Gastrocnemius medialis (tissue), 4 donors: ENCODE data around the gene GNAS-AS1. TPM values are rescaled to one million over a fixed set of nuclear protein-coding genes. Genes with fewer than 3 reads are reported as not detected.

Source experiments
- ATAC-seq, 2 donors: fragments of 150-250 bp; one replicate each; pipeline ENCODE4 v1.9.1; 2016
- DNase-seq, 2 donors: peaks; one replicate each; pipeline ENCODE4 v3.0.0-alpha.2; 2019
- H3K27ac ChIP-seq, 4 donors: fragments of 200-600 bp; sonication (generic); 1 replicate in 1 of 4; 2 replicates in 3 of 4; pipeline ENCODE4 v1.5.1; 2016 to 2018; ENCODE audit warnings: mild to moderate bottlenecking in 2 of 4, moderate library complexity in 1 of 4
- H3K27me3 ChIP-seq, 3 donors: fragments of 200-600 bp; sonication (generic) in 2 of 3; 1 replicate in 1 of 3; 2 replicates in 2 of 3; pipeline versions ENCODE4 v1.5.1 to v1.6.0; 2016 to 2019; ENCODE audit warnings: mild to moderate bottlenecking in 1 of 3, moderate library complexity in 1 of 3
- H3K36me3 ChIP-seq, 2 donors: fragments of 200-600 bp; sonication (generic) in 1 of 2; one replicate each; pipeline ENCODE4 v1.5.1; 2017 to 2018
- H3K4me1 ChIP-seq, 2 donors: fragments of 200-600 bp; sonication (generic) in 1 of 2; one replicate each; pipeline ENCODE4 v1.5.1; 2016 to 2017; ENCODE audit warnings: mild to moderate bottlenecking in 2 of 2
- H3K4me3 ChIP-seq, 4 donors: fragments of 200-600 bp; sonication (generic) in 3 of 4; 1 replicate in 1 of 4; 2 replicates in 3 of 4; pipeline ENCODE4 v1.5.1; 2016 to 2019; ENCODE audit warnings: mild to moderate bottlenecking in 2 of 4
- H3K9me3 ChIP-seq, 3 donors: fragments of 200-600 bp; sonication (generic) in 2 of 3; 1 replicate in 1 of 3; 2 replicates in 2 of 3; pipeline ENCODE4 v1.5.1; 2016 to 2019
- POLR2A ChIP-seq, 2 donors: fragments of 450-650 bp; IDR thresholded peaks; one replicate each; pipeline ENCODE4 v1.6.1; 2017; ENCODE audit warnings: antibody characterized with exemption in 2 of 2, mild to moderate bottlenecking in 2 of 2, moderate library complexity in 2 of 2
- in situ Hi-C, 4 donors: fragments of 200-750 bp; cut with MboI; loops; one replicate each; pipeline versions ENCODE4 v1.15.0 to v1.8.0; 2017; ENCODE audit warnings: low sequenced_read_pairs in 4 of 4
- intact Hi-C: fragments of 100-400 bp; cut with DNase I; formaldehyde crosslinking; loops from one replicate; pipeline ENCODE4 v1.15.1; 2023; ENCODE audit warnings: low total_unique reads
- total RNA-seq, 4 donors: library from RNA; depleted of rRNA; stranded (reverse); fragments of >200 nt; gene quantifications; one replicate each; pipeline versions ENCODE4 v1.1.0 to v1.2.3, GENCODE V29; 2016
- TF ChIP-seq, protein P1 (sequence below), 5 experiments: fragments of 450-650 bp in 3 of 5; fragments of 200-600 bp in 2 of 5; sonication (generic) in 2 of 5; IDR thresholded peaks in 4 of 5; conservative IDR thresholded peaks in 1 of 5; 1 replicate in 4 of 5; 2 replicates in 1 of 5; pipeline ENCODE4 v1.5.1; 2016 to 2019; ENCODE audit warnings: antibody characterized with exemption in 5 of 5, mild to moderate bottlenecking in 3 of 5, moderate library complexity in 3 of 5

GNAS-AS1 gene
- total RNA-seq, 4 donors from 2014 or later = not detected

DNA sequence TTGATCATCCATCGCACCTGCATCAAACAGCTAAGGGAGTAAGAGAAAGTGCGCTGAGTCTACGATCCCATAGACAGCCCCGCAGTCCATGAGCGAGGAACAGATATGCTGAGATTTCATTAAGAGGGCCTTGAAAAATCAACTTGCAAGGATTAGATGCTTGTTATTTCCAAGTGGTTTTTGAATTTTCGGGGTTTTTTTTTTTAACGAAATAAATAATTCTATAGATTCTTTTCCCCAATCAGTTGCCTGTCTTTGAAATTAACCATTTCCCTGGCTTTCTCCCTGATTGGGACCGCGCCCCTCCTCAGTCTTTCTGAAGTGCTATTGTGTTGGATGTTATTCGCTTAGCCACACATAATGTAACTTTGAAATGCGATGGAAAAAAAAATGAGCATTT, 48.6 kb downstream of the GNAS-AS1 start:
- in situ Hi-C loops = no loop called here
- Histone ChIP-seq H3K27me3 (peaks cover 0 to 4% (median 0%) of the 10 kb centered on the region in 3 donors), H3K36me3 (no peaks in the 10 kb centered on the region), H3K27ac (no peak overlapping the region), H3K9me3 (no peaks in the 10 kb centered on the region), H3K4me1 (no peaks in the 10 kb centered on the region), H3K4me3 (no peak overlapping the region)
- no peak for TF ChIP-seq POLR2A (IDR thresholded peaks at IDR 0.05)
- TF ChIP-seq, protein P1, sequence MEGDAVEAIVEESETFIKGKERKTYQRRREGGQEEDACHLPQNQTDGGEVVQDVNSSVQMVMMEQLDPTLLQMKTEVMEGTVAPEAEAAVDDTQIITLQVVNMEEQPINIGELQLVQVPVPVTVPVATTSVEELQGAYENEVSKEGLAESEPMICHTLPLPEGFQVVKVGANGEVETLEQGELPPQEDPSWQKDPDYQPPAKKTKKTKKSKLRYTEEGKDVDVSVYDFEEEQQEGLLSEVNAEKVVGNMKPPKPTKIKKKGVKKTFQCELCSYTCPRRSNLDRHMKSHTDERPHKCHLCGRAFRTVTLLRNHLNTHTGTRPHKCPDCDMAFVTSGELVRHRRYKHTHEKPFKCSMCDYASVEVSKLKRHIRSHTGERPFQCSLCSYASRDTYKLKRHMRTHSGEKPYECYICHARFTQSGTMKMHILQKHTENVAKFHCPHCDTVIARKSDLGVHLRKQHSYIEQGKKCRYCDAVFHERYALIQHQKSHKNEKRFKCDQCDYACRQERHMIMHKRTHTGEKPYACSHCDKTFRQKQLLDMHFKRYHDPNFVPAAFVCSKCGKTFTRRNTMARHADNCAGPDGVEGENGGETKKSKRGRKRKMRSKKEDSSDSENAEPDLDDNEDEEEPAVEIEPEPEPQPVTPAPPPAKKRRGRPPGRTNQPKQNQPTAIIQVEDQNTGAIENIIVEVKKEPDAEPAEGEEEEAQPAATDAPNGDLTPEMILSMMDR (IDR thresholded peaks at IDR 0.05 in 4 of 5, conservative IDR thresholded peaks at IDR 0.05 in 1 of 5) = no peak
- no peak for DNase-seq
- intact Hi-C loops = no loop called here
- no peak for ATAC-seq

DNA sequence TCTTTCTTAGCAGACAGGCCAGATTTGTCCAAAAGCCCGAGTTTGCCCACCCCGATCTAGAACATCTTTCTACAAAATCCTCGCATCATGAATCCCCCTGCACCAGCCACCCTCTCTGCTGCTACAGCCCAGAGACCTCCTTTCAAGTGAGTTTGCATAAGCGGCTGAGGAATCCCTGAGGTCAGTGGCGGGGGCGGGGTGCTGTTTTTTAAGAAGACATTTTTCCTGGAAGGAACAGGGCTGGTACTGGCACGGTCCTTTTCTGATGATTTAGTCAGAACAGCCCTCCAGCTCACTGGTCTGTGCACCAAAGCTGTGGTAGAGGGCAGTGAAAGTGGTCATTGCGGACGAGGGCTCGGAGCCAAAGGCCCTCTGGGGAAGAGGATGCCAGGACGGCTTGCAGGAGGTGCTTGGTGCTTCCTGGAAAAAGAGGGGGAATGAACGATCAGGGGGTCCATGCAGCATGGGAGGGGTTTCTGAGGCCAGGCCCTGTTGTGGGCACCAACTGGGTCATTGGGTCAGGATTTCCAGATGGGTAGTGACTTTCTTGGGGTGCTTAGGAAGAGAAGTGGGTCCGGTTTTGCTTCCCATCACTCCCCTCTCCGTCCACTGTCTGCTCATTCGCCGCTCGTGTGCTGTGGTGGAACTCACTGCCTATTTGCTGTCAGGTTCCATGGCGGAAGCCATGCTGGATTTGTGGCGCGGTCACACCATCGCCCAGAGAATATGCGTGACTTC, 50.4 kb downstream of the GNAS-AS1 start:
- H3K27ac ChIP-seq = no peak overlapping the region
- DNase-seq (no peak), ATAC-seq (no peak)
- no peak overlapping the region for H3K4me3 ChIP-seq
- TF ChIP-seq, protein P1 (IDR thresholded peaks at IDR 0.05 in 4 of 5, conservative IDR thresholded peaks at IDR 0.05 in 1 of 5) = no peak
- no peak for TF ChIP-seq POLR2A (IDR thresholded peaks at IDR 0.05)
- H3K9me3 ChIP-seq = no peaks in the 10 kb centered on the region
- no peaks in the 10 kb centered on the region for H3K4me1 ChIP-seq
- peaks cover 0 to 4% (median 0%) of the 10 kb centered on the region in 3 donors for H3K27me3 ChIP-seq
- intact Hi-C loops = no loop called here
- in situ Hi-C loops = no loop called here
- no peaks in the 10 kb centered on the region for H3K36me3 ChIP-seq

DNA sequence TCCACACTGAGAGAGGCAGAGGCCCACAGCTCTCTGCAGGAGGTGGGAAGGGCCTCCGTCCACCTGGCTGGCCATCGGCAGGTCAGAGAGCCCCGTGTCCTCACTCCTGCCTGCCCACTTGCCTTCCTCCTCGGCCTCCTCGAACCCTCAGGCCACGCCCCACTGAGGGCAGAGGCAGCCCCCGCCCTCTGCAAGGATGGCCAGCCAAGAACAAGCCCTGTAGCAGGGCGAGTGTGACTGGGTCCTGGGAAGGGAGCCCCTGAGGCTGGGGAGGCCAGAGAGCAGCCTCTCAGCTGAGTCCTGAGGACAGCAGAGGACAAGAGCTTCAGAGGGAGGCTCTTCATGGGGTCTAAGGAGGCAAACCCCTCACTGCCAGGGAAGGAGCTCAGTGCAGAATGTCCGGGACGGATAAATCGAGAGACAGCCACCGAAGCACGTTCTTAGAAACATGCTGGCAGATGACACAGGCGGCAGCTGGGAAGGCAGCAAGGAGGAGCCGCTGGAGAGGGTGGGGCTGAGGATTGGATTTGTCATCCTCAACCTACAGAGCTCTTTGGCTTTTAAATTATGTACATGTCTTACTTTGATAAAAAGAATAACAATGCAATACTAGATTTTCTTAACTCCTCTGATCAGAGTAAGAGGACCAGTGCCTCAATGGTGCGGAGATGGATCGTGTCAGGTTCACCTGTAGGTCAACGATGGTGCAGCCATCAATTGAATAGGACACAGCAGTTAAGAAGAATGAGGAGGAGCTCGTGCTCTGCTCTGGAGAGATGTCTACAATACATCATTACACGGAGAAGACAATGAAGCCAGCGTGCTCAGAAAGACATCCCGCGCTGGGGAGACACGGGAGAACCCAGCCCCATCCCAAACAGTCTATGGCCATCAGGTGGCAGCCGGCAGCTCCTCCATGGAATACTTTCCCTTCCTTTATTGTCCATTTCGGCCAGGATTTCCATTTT, 53.0 kb downstream of the GNAS-AS1 start:
- Histone ChIP-seq H3K36me3 (no peaks in the 10 kb centered on the region), H3K4me1 (no peaks in the 10 kb centered on the region), H3K27me3 (no peaks in the 10 kb centered on the region), H3K4me3 (no peak overlapping the region), H3K9me3 (no peaks in the 10 kb centered on the region), H3K27ac (no peak overlapping the region)
- in situ Hi-C loops = no loop called here
- intact Hi-C loops = no loop called here
- ATAC-seq (no peak), DNase-seq (no peak)
- TF ChIP-seq POLR2A (IDR thresholded peaks at IDR 0.05) = no peak
- TF ChIP-seq, protein P1 (IDR thresholded peaks at IDR 0.05 in 4 of 5, conservative IDR thresholded peaks at IDR 0.05 in 1 of 5) = no peak

DNA sequence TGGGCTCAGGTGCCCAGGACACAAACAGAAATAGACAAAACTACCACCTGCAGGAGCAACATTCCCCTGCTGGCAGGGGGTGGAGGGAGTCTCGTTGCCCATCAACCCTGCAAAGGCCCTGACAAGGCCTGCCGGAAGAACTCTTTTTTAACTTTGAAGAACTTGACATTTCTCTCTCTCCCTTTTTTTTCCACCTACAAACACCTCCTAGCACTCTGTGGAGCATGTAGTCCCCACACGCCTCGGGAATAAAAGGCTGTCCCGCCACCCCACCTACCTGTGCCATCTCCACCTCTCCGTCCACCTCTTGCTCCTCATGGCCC, 54.8 kb downstream of the GNAS-AS1 start:
- peaks cover 0 to 4% (median 0%) of the 10 kb centered on the region in 3 donors for H3K27me3 ChIP-seq
- intact Hi-C loops (no loop called here), in situ Hi-C loops (no loop called here)

More for the DNA sequence above, 54.8 kb downstream of the GNAS-AS1 start:
- TF ChIP-seq, protein P1 (IDR thresholded peaks at IDR 0.05 in 4 of 5, conservative IDR thresholded peaks at IDR 0.05 in 1 of 5) = no peak
- TF ChIP-seq POLR2A (IDR thresholded peaks at IDR 0.05) = no peak
- Histone ChIP-seq H3K4me3 (no peak overlapping the region), H3K36me3 (no peaks in the 10 kb centered on the region), H3K4me1 (no peaks in the 10 kb centered on the region), H3K9me3 (no peaks in the 10 kb centered on the region), H3K27ac (no peak overlapping the region)
- no peak for ATAC-seq
- no peak for DNase-seq
